Measurements from ENCODE around the gene PID1. TPM values are rescaled to one million over a fixed set of nuclear protein-coding genes. Genes with fewer than 3 reads are reported as not detected.
A peak's percentile ranks its signal among the peaks of the same experiment; 100 is the strongest.

PID1 gene
- total RNA-seq, 2 donors from 2014 or later: 0.55 to 1.6 TPM

DNA sequence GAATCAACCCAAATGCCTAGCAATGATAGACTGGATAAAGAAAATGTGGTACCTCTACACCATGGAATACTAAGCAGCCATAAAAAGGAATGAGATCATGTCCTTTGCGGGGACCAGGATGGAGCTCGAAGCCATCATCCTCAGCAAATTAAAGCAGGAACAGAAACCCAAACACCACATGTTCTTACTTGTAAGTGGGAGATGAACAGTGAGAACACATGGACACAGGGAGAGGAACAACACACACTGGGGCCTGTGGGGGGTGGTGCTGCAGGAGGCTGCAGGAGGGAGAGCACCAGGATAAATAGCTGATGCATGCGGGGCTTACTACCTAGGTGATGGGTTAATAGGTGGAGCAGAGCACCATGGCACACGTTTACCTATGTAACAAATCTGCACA lies 8.4 kb upstream of the PID1 start:
- Histone ChIP-seq H3K4me3 (ENCODE audit: low read length) (no peak overlapping the region), H3K27ac (ENCODE audit: low read depth, low read length) (no peak overlapping the region), H3K9me3 (ENCODE audit: control insufficient read depth, low read length) (no peaks in the 10 kb centered on the region), H3K9ac (ENCODE audit: extremely low read depth, low read length, poor library complexity, severe bottlenecking) (no peak overlapping the region), H3K27me3 (ENCODE audit: control insufficient read depth, insufficient read depth, low read length, poor library complexity, severe bottlenecking) (no peaks in the 10 kb centered on the region), H3K4me1 (ENCODE audit: control insufficient read depth, insufficient read depth, low read length) (no peaks in the 10 kb centered on the region), H3K36me3 (ENCODE audit: control insufficient read depth, insufficient read depth, low read length) (no peaks in the 10 kb centered on the region)
- Mint-ChIP-seq H3K9me3 (no peaks in the 10 kb centered on the region), H3K27me3 (ENCODE audit: insufficient read depth) (no peaks in the 10 kb centered on the region), H3K4me1 (no peaks in the 10 kb centered on the region), H3K27ac (no peak overlapping the region), H3K4me3 (no peak overlapping the region), H3K36me3 (ENCODE audit: low read depth) (no peaks in the 10 kb centered on the region)
- 92% methylated on average over 4 of the region's 4 CpGs; no CpG with 5 or more reads in 1 of the 2 experiments for WGBS, 2 experiments (ENCODE audit: insufficient coverage in 1 of 2, insufficient read length in 1 of 2)
- DNase-seq: no peak
- TF ChIP-seq, protein P1, sequence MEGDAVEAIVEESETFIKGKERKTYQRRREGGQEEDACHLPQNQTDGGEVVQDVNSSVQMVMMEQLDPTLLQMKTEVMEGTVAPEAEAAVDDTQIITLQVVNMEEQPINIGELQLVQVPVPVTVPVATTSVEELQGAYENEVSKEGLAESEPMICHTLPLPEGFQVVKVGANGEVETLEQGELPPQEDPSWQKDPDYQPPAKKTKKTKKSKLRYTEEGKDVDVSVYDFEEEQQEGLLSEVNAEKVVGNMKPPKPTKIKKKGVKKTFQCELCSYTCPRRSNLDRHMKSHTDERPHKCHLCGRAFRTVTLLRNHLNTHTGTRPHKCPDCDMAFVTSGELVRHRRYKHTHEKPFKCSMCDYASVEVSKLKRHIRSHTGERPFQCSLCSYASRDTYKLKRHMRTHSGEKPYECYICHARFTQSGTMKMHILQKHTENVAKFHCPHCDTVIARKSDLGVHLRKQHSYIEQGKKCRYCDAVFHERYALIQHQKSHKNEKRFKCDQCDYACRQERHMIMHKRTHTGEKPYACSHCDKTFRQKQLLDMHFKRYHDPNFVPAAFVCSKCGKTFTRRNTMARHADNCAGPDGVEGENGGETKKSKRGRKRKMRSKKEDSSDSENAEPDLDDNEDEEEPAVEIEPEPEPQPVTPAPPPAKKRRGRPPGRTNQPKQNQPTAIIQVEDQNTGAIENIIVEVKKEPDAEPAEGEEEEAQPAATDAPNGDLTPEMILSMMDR (conservative IDR thresholded peaks at IDR 0.05): no peak

- peaks cover 8% of the 10 kb centered on the region for H3K4me1 Mint-ChIP-seq
- Histone ChIP-seq H3K4me3 (ENCODE audit: low read length) (no peak overlapping the region), H3K27ac (ENCODE audit: low read depth, low read length) (no peak overlapping the region), H3K4me1 (ENCODE audit: control insufficient read depth, insufficient read depth, low read length) (no peaks in the 10 kb centered on the region), H3K27me3 (ENCODE audit: control insufficient read depth, insufficient read depth, low read length, poor library complexity, severe bottlenecking) (peaks cover 20% of the 10 kb centered on the region), H3K36me3 (ENCODE audit: control insufficient read depth, insufficient read depth, low read length) (no peaks in the 10 kb centered on the region), H3K9me3 (ENCODE audit: control insufficient read depth, low read length) (no peaks in the 10 kb centered on the region), H3K9ac (ENCODE audit: extremely low read depth, low read length, poor library complexity, severe bottlenecking) (no peak overlapping the region)
- TF ChIP-seq, protein P1 (conservative IDR thresholded peaks at IDR 0.05): no peak
- no peak overlapping the region for H3K4me3 Mint-ChIP-seq
- H3K27me3 Mint-ChIP-seq (ENCODE audit: insufficient read depth): peaks cover 20% of the 10 kb centered on the region
- H3K36me3 Mint-ChIP-seq (ENCODE audit: low read depth): no peaks in the 10 kb centered on the region
- H3K9me3 Mint-ChIP-seq: no peaks in the 10 kb centered on the region
- no peak for DNase-seq
- H3K27ac Mint-ChIP-seq: no peak overlapping the region
Measured at GRCh38 chr2:229275506-229275905, 4.4 kb upstream of the PID1 start.

- H3K4me1 ChIP-seq (ENCODE audit: control insufficient read depth, insufficient read depth, low read length): peaks cover 5% of the 10 kb centered on the region
- no peaks in the 10 kb centered on the region for H3K9me3 ChIP-seq (ENCODE audit: control insufficient read depth, low read length)
- peaks cover 25% of the 10 kb centered on the region for H3K27me3 ChIP-seq (ENCODE audit: control insufficient read depth, insufficient read depth, low read length, poor library complexity, severe bottlenecking)
- Mint-ChIP-seq H3K4me3 (peak overlapping the region; percentile 32), H3K4me1 (peaks cover 8% of the 10 kb centered on the region), H3K9me3 (no peaks in the 10 kb centered on the region), H3K27ac (no peak overlapping the region), H3K27me3 (ENCODE audit: insufficient read depth) (peaks cover 34% of the 10 kb centered on the region), H3K36me3 (ENCODE audit: low read depth) (no peaks in the 10 kb centered on the region)
- H3K4me3 ChIP-seq (ENCODE audit: low read length): peak overlapping the region; percentile 43
- no peaks in the 10 kb centered on the region for H3K36me3 ChIP-seq (ENCODE audit: control insufficient read depth, insufficient read depth, low read length)
- no peak overlapping the region for H3K27ac ChIP-seq (ENCODE audit: low read depth, low read length)
- H3K9ac ChIP-seq (ENCODE audit: extremely low read depth, low read length, poor library complexity, severe bottlenecking): no peak overlapping the region
- 49 to 81% methylated on average over 3 to 4 of the region's 4 CpGs for WGBS, 2 experiments (ENCODE audit: insufficient coverage in 1 of 2, insufficient read length in 1 of 2)
- DNase-seq: peak; percentile 91
- TF ChIP-seq, protein P1 (conservative IDR thresholded peaks at IDR 0.05): peak; percentile 85
Measured at GRCh38 chr2:229273723-229274338, 2.7 kb upstream of the PID1 start.

Data from endodermal cell (in vitro differentiated cells).